ENCODE results near the gene TRABD2A. TPM values are rescaled to one million over a fixed set of nuclear protein-coding genes. Genes with fewer than 3 reads are reported as not detected.

Gene TRABD2A
- total and polyA plus RNA-seq, 2 of the 13 experiments (the other 11 are each of a cell fraction or from before 2014, with no cell fraction given) = 0.15 TPM; not detected in 1

- Histone ChIP-seq H3K9me3 (ENCODE audit: low read length) (no peaks in the 10 kb centered on the region), H3K9ac (ENCODE audit: insufficient read depth, low read depth, low read length) (no peak overlapping the region), H3K4me1 (ENCODE audit: insufficient read depth, low read length) (no peaks in the 10 kb centered on the region), H3K4me3 (replicated peaks in 1 of 3; ENCODE audit: insufficient read depth in 1 of 3, low read depth in 2 of 3, low read length in 3 of 3) (no peak overlapping the region), H2AFZ (ENCODE audit: low read length) (no peak overlapping the region), H3K27ac (ENCODE audit: extremely low read length, insufficient read depth, low read length) (no peak overlapping the region), H3K79me2 (ENCODE audit: insufficient read depth, low read length) (no peaks in the 10 kb centered on the region), H3K4me2 (ENCODE audit: low read depth, low read length) (no peak overlapping the region), H3K27me3 (ENCODE audit: control insufficient read depth in 1 of 2, insufficient read depth in 2 of 2, low read length in 2 of 2) (peaks cover under 1 to 2% of the 10 kb centered on the region in 2 experiments; a peak in 3 of 5 replicates), H4K20me1 (ENCODE audit: insufficient read depth, low read length) (no peaks in the 10 kb centered on the region), H3K36me3 (replicated peaks in 1 of 2; ENCODE audit: control insufficient read depth in 1 of 2, insufficient read depth in 2 of 2, low read length in 2 of 2) (no peaks in the 10 kb centered on the region)
- FAIRE-seq (no peak), DNase-seq (ENCODE audit: low spot score) (no peak), ATAC-seq (no peak)
- TF ChIP-seq HOXA3 (CRISPR knock-in tag; IDR thresholded peaks at IDR 0.05) (no peak), ZNF883 (CRISPR knock-in tag; IDR thresholded peaks at IDR 0.05; ENCODE audit: not compliant biosample characterization) (no peak), SRSF4 (IDR thresholded peaks at IDR 0.05; ENCODE audit: low read depth, low read length, poor library complexity, severe bottlenecking) (no peak), MIER2 (CRISPR knock-in tag; IDR thresholded peaks at IDR 0.05) (no peak), KMT2B (CRISPR knock-in tag; IDR thresholded peaks at IDR 0.05) (no peak), SNAPC2 (CRISPR knock-in tag; IDR thresholded peaks at IDR 0.05) (no peak), NKX3-1 (CRISPR knock-in tag; IDR thresholded peaks at IDR 0.05) (no peak), KMT2A (CRISPR knock-in tag; IDR thresholded peaks at IDR 0.05) (no peak), ZUFSP (CRISPR knock-in tag; IDR thresholded peaks at IDR 0.05; ENCODE audit: borderline replicate concordance) (no peak), ZNF276 (CRISPR knock-in tag; IDR thresholded peaks at IDR 0.05; ENCODE audit: low read depth) (no peak), SMYD3 (CRISPR knock-in tag; IDR thresholded peaks at IDR 0.05) (no peak), XRCC5 (optimal IDR thresholded peaks at IDR 0.05; ENCODE audit: low read length) (no peak), ZNF382 (CRISPR knock-in tag; IDR thresholded peaks at IDR 0.05; ENCODE audit: borderline replicate concordance) (no peak), MED1 (CRISPR knock-in tag; IDR thresholded peaks at IDR 0.05) (no peak), CERS6 (CRISPR knock-in tag; IDR thresholded peaks at IDR 0.05) (no peak), ZNF292 (CRISPR knock-in tag; IDR thresholded peaks at IDR 0.05; ENCODE audit: borderline replicate concordance, low read depth) (no peak), PREB (CRISPR knock-in tag; IDR thresholded peaks at IDR 0.05) (no peak), ZNF30 (CRISPR knock-in tag; IDR thresholded peaks at IDR 0.05) (no peak)
- intact Hi-C loops (cut with micrococcal nuclease; ENCODE audit: unreplicated experiment) = no loop called here
- no TSS peak for BruUV-seq (replicated peaks)
- 39% methylated on average over 11 of the region's 11 CpGs for WGBS (ENCODE audit: low lambda C conversion rate)
- in situ Hi-C loops (cut with HindIII; ENCODE audit: extremely low pct_ligation_motif_present, low pct_unique_long_range_greater_than_20kb) = no loop called here
- POLR2A ChIA-PET = no interaction called here
- CTCF ChIA-PET (ENCODE audit: low intra/inter-chr PET ratio, low total read pairs) = no interaction called here
These were observed 50.8 kb downstream of the TRABD2A start for GRCh38 chr2:84830095-84830494.
